Transverse colon (tissue), 4 donors: Measurements from ENCODE around the gene NAV3. TPM values are rescaled to one million over a fixed set of nuclear protein-coding genes. Genes with fewer than 3 reads are reported as not detected.
"Not testable (repeated sequence)": the region's sequence is repeated elsewhere in the genome, so short reads cannot be mapped to it uniquely, and the experiment has no call there.

Experiments used
- DNase-seq: peaks from one replicate; pipeline ENCODE4 v3.0.0-alpha.2; 2019
- H3K27ac ChIP-seq, 4 donors: fragments of 200-600 bp; sonication (generic); 2 replicates each; pipeline ENCODE4 v1.5.1; 2016 to 2018; ENCODE audit warnings: inconsistent platforms in 4 of 4
- H3K27me3 ChIP-seq: fragments of 200-600 bp; sonication (generic); 2 replicates; pipeline ENCODE4 v1.5.1; 2017; ENCODE audit warnings: inconsistent platforms
- H3K36me3 ChIP-seq, 4 donors: fragments of 200-600 bp; sonication (generic); 2 replicates each; pipeline ENCODE4 v1.5.1; 2017 to 2019; ENCODE audit warnings: inconsistent platforms in 4 of 4
- H3K4me1 ChIP-seq, 4 donors: fragments of 200-600 bp; sonication (generic); 2 replicates each; pipeline ENCODE4 v1.5.1; 2017 to 2020; ENCODE audit warnings: inconsistent platforms in 4 of 4
- H3K4me3 ChIP-seq, 4 donors: fragments of 200-600 bp; sonication (generic); 1 replicate in 1 of 4; 2 replicates in 3 of 4; pipeline versions ENCODE4 v1.5.1 to v1.6.1; 2017 to 2019; ENCODE audit warnings: inconsistent platforms in 4 of 4
- H3K9me3 ChIP-seq, 2 donors: fragments of 200-600 bp; sonication (generic); 2 replicates each; pipeline ENCODE4 v1.5.1; 2017 to 2019; ENCODE audit warnings: inconsistent platforms in 2 of 2
- EP300 ChIP-seq: sonication (generic); formaldehyde crosslinking; IDR thresholded peaks from one replicate; pipeline ENCODE4 v1.6.1; 2017; ENCODE audit warnings: antibody characterized with exemption, low read depth
- POLR2A ChIP-seq: fragments of 450-650 bp; IDR thresholded peaks from one replicate; pipeline ENCODE4 v1.6.1; 2016; ENCODE audit warnings: antibody characterized with exemption, mild to moderate bottlenecking, moderate library complexity
- POLR2AphosphoS5 ChIP-seq, 3 donors: sonication (generic); formaldehyde crosslinking; IDR thresholded peaks; one replicate each; pipeline ENCODE4 v1.6.1; 2016; ENCODE audit warnings: antibody characterized with exemption in 3 of 3
- WGBS, 2 donors: methylation state at CpG; one replicate each; pipeline ENCODE4 v1.1.5; 2018; ENCODE audit warnings: low coverage in 1 of 2; 5-methylcytosine and 5-hydroxymethylcytosine counted together
- in situ Hi-C, 4 donors: fragments of 200-750 bp; cut with MboI; loops; one replicate each; pipeline versions ENCODE4 v1.15.0 to v1.15.1; 2017; ENCODE audit warnings: low sequenced_read_pairs in 3 of 4, low pct_ligation_motif_present in 1 of 4, low pct_unique_long_range_greater_than_20kb in 1 of 4
- intact Hi-C: fragments of 100-400 bp; cut with DNase I; formaldehyde crosslinking; loops from one replicate; pipeline ENCODE4 v1.15.1; 2023; ENCODE audit warnings: low total_unique reads
- total RNA-seq, 4 donors: library from RNA; depleted of rRNA; stranded (reverse); fragments of >200 nt; gene quantifications; one replicate each; pipeline ENCODE4 v1.1.0, GENCODE V29; 2016
- TF ChIP-seq, protein P1 (sequence below), 5 experiments: fragments of 200-600 bp in 3 of 5; fragments of 450-650 bp in 2 of 5; sonication (generic) in 3 of 5; IDR thresholded peaks; 1 replicate in 2 of 5; 2 replicates in 3 of 5; pipeline ENCODE4 v1.5.1; 2016 to 2017; ENCODE audit warnings: antibody characterized with exemption in 5 of 5, inconsistent platforms in 3 of 5, mild to moderate bottlenecking in 2 of 5, moderate library complexity in 1 of 5

Gene NAV3
- total RNA-seq, 4 donors from 2014 or later = 1.1 to 10.6 (median 3.6) TPM

DNA sequence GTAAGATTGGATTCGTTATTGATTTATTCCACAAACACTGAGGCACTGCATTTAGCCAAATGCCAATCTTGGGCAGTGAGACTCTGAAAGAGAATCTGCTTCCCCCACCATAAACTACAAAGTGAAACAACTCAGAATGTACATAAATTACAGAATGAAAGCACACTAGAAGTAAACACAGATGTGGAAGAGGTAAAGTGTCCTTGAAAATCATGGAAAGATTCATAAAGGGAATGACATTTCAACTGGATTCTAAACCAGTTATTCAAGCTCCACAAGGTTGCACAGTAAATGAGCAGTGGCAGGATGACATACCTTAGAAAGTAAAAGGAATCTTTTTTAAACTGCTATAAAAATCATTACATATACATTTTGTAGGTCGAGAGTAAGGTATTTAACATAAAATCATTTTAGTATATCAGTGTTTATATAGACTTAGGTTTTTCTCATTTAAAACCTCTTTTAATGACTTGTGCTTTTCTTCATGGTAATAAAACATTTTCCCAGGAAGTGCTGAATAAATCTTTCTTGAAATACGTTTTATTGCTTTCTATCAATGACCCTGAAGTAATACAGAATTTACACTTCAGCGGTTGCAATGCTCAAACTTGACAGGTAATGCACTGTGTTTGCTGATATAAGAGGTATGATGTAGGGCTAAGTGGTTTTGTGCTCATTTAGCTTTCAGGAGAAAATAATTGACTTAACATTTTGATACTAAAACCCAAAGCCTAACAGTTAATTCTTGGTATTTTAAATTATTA, 270.6 kb downstream of the NAV3 start:
- Histone ChIP-seq H3K9me3 (no peaks in the 10 kb centered on the region), H3K4me3 (no peak overlapping the region), H3K27ac (no peak overlapping the region), H3K36me3 (no peaks in the 10 kb centered on the region), H3K27me3 (no peaks in the 10 kb centered on the region), H3K4me1 (peaks cover 0 to 4% (median 0%) of the 10 kb centered on the region in 4 donors)
- in situ Hi-C loops (no loop called here), intact Hi-C loops (no loop called here)
- TF ChIP-seq, protein P1, sequence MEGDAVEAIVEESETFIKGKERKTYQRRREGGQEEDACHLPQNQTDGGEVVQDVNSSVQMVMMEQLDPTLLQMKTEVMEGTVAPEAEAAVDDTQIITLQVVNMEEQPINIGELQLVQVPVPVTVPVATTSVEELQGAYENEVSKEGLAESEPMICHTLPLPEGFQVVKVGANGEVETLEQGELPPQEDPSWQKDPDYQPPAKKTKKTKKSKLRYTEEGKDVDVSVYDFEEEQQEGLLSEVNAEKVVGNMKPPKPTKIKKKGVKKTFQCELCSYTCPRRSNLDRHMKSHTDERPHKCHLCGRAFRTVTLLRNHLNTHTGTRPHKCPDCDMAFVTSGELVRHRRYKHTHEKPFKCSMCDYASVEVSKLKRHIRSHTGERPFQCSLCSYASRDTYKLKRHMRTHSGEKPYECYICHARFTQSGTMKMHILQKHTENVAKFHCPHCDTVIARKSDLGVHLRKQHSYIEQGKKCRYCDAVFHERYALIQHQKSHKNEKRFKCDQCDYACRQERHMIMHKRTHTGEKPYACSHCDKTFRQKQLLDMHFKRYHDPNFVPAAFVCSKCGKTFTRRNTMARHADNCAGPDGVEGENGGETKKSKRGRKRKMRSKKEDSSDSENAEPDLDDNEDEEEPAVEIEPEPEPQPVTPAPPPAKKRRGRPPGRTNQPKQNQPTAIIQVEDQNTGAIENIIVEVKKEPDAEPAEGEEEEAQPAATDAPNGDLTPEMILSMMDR (IDR thresholded peaks at IDR 0.05) = no peak
- TF ChIP-seq POLR2AphosphoS5 (IDR thresholded peaks at IDR 0.05) (no peak), EP300 (no peak), POLR2A (no peak)
- DNase-seq = no peak
- WGBS, 2 donors = 33 to 40% methylated on average over 4 of the region's 4 CpGs

DNA sequence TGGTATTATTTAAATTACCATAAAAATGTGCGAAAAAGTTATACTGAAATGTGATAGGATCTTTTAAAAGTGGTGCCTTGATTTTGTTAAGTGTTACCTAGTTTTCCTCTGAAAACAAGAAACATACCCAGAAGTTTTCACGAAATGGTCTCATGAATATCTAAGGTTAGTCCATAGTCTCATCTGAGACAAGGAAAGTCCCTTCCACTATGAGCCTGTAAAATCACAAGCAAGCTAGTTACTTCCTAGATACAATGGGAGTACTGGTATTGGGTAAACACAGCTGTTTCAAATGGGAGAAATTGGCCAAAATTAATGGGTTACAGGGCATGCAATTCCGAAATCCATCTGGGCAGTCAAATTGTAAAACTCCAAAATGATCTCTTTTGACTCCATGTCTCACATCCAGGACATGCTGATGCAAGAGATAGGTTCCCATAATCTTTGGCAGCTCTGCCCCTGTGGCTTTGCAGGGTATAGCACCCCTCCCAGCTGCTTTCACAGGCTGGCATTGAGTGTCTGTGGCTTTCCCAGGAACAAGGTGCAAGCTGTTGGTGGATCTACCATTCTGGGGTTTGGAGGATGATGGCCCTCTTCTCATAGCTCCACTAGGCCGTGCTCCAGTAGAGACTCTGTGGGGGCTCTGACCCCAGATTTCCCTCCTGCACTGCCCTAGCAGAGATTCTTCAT, 271.4 kb downstream of the NAV3 start:
- no peaks in the 10 kb centered on the region for H3K27me3 ChIP-seq
- TF ChIP-seq, protein P1 (IDR thresholded peaks at IDR 0.05) = no peak
- TF ChIP-seq EP300 (no peak), POLR2AphosphoS5 (IDR thresholded peaks at IDR 0.05) (no peak), POLR2A (no peak)
- no peak for DNase-seq
- in situ Hi-C loops = no loop called here
- no peak overlapping the region for H3K27ac ChIP-seq
- 59 to 61% methylated on average over 3 to 4 of the region's 4 CpGs for WGBS, 2 donors
- H3K9me3 ChIP-seq = no peaks in the 10 kb centered on the region
- H3K4me3 ChIP-seq = no peak overlapping the region
- intact Hi-C loops = no loop called here
- no peaks in the 10 kb centered on the region for H3K36me3 ChIP-seq
- peaks cover 0 to 2% (median 0%) of the 10 kb centered on the region in 4 donors for H3K4me1 ChIP-seq

DNA sequence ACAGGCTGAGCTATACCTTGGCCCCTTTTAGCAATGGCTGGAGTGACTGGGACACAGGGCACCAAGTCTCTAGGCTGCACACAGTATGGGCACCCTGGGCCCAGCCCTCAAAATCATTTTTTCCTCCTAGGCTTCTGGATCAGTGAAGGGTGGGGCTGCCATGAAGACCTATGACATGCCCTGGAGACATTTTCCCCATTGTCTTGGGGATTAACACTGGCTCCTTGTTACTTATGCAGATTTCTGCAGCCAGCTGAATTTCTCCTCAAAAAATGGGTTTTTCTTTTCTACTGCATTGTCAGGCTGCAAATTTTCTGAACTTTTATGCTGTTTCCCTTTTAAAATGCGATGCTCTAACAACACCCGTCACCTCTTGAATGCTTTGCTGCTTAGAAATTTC, 272.1 kb downstream of the NAV3 start:
- H3K27ac ChIP-seq, H3K4me1 ChIP-seq, H3K4me3 ChIP-seq, in situ Hi-C loops, H3K36me3 ChIP-seq, DNase-seq, H3K27me3 ChIP-seq, intact Hi-C loops, H3K9me3 ChIP-seq: not testable (repeated sequence)
- 85 to 96% methylated on average over 2 of the region's 2 CpGs for WGBS, 2 donors

DNA sequence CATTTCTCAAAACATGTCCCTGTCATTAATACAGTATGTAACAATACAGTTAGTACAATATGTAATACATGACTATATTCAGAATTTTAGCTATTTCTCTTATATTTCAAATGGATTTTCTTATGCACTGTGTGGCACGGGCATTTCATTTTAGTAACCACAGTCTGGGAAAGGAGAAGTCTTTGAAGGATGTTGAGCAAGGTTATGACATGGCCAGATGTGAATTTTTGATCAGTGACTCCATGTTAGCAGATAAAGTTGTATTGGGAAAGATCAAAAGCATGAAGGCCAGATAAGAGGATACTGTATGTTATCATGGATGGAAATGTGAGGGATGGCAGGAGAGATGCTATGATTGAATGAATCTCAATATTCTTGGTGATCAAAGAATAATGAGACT, 285.2 kb downstream of the NAV3 start:
- Histone ChIP-seq H3K27ac (no peak overlapping the region), H3K9me3 (no peaks in the 10 kb centered on the region), H3K4me3 (no peak overlapping the region), H3K4me1 (no peaks in the 10 kb centered on the region), H3K27me3 (no peaks in the 10 kb centered on the region), H3K36me3 (no peaks in the 10 kb centered on the region)
- intact Hi-C loops (no loop called here), in situ Hi-C loops (loop anchor here in 1 of 4 donors (10.0 kb wide), 1 partner anchor 111 kb away; no protein-coding TSS in a partner anchor)
- no peak for DNase-seq
- WGBS, 2 donors = 68 to 78% methylated on average over 1 of the region's 1 CpG
- TF ChIP-seq EP300 = no peak
- no peak for TF ChIP-seq POLR2A
- TF ChIP-seq, protein P1 (IDR thresholded peaks at IDR 0.05) = no peak
- no peak for TF ChIP-seq POLR2AphosphoS5 (IDR thresholded peaks at IDR 0.05)
